Choroid plexus epithelial cell (primary cell): ENCODE results near the gene MRPL9.

Experiments
- DNase-seq: peaks from one replicate; pipeline ENCODE4 v3.0.0-alpha.2; 2010; ENCODE audit warnings: low read depth
- H3K4me3 ChIP-seq: 2 replicates; pipeline ENCODE4 v1.5.1; 2011; ENCODE audit warnings: low read depth, mild to moderate bottlenecking, control low read depth, low read length, moderate library complexity
- CTCF ChIP-seq: conservative IDR thresholded peaks from 2 replicates; pipeline ENCODE4 v1.5.1; 2011; ENCODE audit warnings: low read depth, mild to moderate bottlenecking, control low read depth, inconsistent platforms, low read length, moderate library complexity

Gene MRPL9

GRCh38 chr1:151806170-151806569 lies 42.9 kb upstream of the MRPL9 start:
- no peak overlapping the region for H3K4me3 ChIP-seq
- no peak for TF ChIP-seq CTCF
- DNase-seq, result no peak

GRCh38 chr1:151805066-151805820 lies 41.9 kb upstream of the MRPL9 start, which contains the start of gene LINGO4:
TSS of gene LINGO4 (minus strand) at chr1:151805419. CDS start at chr1:151802704, 2,715 bp downstream.
- H3K4me3 ChIP-seq, result no peak within 1 kb of the TSS
- no peak for DNase-seq
- no peak for TF ChIP-seq CTCF

DNA sequence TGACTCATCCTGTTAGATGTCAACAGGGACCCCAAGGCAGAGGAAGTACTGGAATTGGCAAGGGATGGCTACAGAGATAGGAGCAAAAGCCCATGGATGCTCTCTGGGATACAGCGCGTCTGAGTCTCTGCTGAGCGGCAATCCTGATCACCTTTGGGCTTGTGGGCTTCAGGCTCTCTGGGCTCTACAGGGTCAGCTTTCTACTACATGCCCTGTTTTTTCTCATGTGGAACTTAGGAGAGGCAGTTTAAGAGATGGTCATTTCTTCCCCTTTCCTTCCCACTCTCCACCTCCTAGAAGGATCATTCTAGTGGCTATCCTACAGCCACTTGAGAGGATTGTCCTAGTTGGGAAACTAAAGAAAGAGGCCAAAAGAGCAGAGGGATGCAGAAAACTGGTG lies 40.6 kb upstream of the MRPL9 start:
- DNase-seq, result no peak
- TF ChIP-seq CTCF, result no peak
- H3K4me3 ChIP-seq, result no peak overlapping the region

DNA sequence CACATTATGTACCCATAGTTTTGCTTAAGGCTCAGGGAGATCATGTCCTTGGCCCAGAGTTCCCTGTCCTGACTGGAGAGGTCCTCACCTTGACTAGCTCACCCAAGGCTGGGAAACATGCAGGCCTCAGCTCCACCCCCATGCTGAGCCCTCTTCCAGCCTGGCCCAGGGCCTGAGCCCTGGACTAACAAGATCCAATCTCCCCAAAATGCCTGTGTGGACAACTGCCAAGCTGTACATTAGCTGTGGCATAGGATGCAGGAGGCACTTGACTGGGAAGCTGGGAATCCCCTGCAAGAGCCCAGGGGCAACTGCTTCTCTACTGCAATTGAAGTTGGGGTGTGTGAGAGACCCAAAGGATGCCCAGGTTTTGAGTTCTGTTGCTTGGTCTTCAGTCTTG lies 39.9 kb upstream of the MRPL9 start:
- no peak for TF ChIP-seq CTCF
- no peak overlapping the region for H3K4me3 ChIP-seq
- DNase-seq, result no peak

- no peak for DNase-seq
- no peak overlapping the region for H3K4me3 ChIP-seq
- TF ChIP-seq CTCF, result no peak
These were observed 39.1 kb upstream of the MRPL9 start for GRCh38 chr1:151802372-151802771.

DNA sequence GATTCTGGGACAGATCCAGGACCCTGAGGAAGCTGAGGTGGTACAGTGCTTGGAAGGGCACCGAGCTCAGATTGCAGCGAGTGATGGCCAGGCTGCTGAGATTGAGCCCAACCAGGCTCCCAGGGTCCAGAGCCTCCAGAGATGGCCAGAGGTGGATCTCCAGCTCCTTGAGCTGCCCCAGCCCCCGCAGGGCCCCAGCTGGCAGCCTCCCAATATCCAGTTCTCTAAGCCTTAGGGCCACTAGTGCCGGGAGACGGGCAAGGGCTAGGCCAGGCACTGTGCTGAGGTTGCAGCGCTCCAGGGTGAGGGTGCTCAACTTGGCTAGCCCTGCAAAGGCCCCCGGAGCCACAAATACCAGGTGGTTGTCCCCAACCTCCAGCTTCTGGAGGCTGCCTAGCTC lies 38.5 kb upstream of the MRPL9 start:
- no peak for TF ChIP-seq CTCF
- no peak for DNase-seq

GRCh38 chr1:151801310-151801820 lies 38.1 kb upstream of the MRPL9 start:
- no peak for TF ChIP-seq CTCF
- no peak overlapping the region for H3K4me3 ChIP-seq
- no peak for DNase-seq

More for the DNA sequence above, 38.5 kb upstream of the MRPL9 start:
- H3K4me3 ChIP-seq, result no peak overlapping the region
